ENCODE results near the gene ARAP1. TPM values are rescaled to one million over a fixed set of nuclear protein-coding genes. Genes with fewer than 3 reads are reported as not detected.

ARAP1 gene
- total RNA-seq, 1 donor from 2014 or later = 31.0 TPM

- ATAC-seq = peak; percentile 17
Observed at GRCh38 chr11:72681226-72682153, 70.7 kb downstream of the ARAP1 start.

DNA sequence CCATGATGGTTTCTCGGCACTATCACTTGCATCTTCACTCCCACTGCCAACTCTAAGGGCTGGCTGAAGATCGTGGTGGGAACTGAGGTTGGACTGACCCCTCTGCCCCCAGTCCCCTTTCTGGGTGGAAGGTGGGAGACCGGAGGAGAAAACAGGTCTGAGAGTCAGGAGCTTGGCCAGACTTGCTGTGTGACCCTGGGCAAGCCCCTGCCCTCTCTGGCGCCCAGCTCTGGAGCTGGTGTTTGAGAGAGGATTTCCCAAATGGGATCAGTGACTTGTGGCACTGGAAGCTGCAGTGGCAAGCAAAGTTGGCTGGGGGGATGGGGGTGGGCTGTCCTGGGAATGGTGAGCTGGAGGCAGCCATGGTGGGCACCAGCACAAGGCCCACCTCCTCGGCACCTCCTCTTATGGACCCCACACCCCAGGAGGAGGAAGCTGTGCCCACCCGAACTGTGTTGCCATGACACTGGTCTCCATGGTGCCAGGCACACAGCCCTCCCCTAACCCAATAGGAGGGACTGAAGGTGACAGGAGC is 71.5 kb downstream of the ARAP1 start:
- ATAC-seq = no peak

- no peak for ATAC-seq
Observed at GRCh38 chr11:72679869-72680268, 72.3 kb downstream of the ARAP1 start.

DNA sequence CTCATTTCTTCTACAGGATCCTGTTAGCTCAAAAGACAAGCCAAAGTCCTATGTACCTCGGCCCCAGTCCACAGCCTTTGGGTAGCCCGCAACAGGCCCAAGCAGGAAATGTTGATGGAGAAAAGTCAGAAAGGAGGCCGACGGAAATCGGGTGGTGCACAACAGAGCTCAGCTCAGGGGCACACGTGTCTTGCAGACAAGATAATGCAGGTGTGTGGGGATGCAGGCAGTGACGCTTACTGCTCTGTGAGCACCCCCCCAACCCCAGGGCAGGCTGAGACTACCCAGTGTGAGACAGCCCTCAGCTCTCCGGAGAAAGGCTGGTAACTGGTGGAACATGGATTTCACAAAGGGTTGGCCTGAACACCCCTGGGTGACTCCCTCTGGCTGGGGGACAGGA is 73.7 kb downstream of the ARAP1 start:
- ATAC-seq = no peak

GRCh38 chr11:72676861-72677341 is 75.3 kb downstream of the ARAP1 start:
- ATAC-seq = peak; percentile 52

DNA sequence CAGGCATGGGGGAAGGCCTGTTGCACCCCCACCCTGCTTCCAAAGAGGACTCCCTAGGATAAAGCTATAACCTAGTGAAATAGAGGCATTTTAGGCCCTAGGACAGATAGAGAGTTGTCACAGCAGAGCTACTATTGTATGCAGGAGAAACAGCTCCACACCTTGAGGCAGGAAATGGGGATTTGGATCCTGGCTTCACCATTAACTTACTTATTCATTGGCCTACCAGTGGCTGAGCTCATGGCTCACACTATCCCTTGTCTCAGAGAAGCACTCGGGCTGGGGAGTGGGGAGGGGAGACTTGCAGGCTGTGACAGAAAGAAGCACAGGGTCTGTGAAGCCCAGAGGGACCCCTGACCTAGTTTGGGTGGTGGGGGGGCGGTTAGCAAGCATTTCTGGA is 77.0 kb downstream of the ARAP1 start:
- ATAC-seq = no peak

- no peak for ATAC-seq
Observed at GRCh38 chr11:72673943-72674828, 78.0 kb downstream of the ARAP1 start, which contains the start of gene PDE2A. Gene PDE2A, minus strand, starts transcription at chr11:72674422. Its CDS starts 215 bp downstream, at chr11:72674207.

DNA sequence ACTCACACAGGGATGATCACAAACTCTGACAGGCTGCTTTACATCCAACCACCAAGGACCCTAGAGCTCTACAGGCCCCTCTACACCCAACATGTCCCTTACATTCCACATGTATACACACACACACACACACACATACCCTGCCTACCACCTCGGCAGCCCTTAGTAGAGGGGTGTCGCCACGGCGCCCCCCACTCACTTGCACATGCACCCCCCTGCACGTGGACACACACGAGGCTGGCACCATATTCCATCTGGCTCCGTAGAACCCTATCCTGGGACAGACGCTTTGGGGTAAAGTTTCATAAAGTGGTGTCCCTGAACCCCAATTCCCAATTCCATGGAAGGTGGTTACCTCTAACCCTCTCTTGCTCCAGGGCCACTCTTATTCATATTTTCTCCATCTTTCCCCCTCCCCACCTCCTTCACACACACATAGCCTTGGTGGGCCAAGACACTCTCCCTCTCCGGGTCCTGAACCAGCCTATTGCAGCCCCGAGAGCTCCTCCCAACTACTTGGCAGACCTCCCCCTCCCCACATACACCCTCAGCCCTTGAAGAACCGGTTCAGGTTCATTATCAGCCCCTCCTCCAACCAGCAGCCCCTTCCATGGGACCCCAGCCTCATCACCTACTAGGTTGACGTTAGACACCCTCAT is 78.8 kb downstream of the ARAP1 start:
- ATAC-seq = no peak

- no peak for ATAC-seq
Observed at GRCh38 chr11:72672597-72673238, 79.5 kb downstream of the ARAP1 start.

- no peak for ATAC-seq
Observed at GRCh38 chr11:72671152-72672099, 80.8 kb downstream of the ARAP1 start.

DNA sequence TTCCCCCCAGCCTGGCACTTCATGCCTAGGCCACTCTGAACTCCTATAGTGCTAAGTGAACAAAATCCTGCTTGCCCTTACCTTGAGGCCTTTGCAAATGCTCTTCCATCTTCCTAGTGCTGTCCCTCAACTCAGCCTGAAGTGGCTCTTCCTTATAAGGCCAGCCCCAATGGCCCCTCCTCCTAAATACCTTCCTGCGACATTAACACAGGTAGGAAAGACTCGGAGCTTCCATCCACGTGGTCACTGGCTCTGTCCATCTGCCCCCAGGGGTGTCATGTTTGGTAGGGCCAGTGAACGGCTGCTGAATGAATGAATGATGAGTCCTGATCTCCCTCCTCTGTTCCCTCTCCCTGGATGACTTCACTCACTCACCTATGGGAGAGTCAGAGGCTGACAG is 82.2 kb downstream of the ARAP1 start:
- ATAC-seq = no peak

GRCh38 chr11:72669527-72669926 is 82.7 kb downstream of the ARAP1 start:
- ATAC-seq = no peak

GRCh38 chr11:72668629-72669347 is 83.4 kb downstream of the ARAP1 start:
- ATAC-seq = no peak

DNA sequence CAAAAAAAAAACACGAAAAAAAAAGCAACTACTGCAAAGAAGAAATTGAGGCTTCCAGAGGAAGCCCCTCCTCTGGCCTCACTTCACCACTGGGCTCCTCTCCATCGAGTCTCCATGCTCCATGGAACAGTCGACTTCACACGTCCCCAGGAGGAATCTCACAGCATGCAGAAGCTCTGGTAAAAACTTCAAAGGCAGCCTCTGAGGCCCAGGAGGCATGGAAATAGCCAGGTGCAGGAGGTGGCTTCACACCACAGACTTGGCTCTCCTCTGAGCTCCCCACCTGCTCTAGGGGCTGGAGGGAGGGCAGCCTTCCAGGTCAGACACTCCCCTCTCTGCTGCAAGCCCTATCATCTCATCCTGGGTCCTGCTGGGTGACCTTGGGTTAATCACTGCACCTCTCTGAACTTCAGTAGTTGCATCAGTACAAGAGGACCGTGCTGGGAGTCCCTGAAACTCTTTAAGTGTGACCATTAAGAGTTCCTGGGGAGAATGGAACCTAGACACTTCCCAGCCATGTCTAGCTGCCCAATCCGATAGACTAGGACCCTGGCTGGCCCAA is 86.2 kb downstream of the ARAP1 start:
- no peak for ATAC-seq

DNA sequence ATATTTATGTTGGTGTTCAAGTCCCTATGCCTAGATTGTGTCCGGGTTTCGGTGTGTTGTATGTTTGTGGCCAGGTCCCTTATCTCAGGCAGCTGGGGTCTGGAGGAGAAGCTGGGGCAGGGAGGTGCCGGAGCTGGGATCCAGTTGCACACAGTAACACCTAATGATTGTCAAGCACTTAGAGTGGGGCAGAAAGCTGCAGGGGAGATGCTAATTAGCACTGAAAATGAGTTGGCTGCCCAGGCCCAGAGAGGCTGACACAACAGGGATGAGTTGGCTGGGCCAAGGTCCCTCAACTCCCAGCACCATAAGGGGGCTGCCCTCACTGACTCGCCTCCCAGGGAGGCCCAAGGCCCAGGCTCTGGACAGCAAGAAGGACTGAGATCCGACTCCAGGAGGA is 90.2 kb downstream of the ARAP1 start:
- no peak for ATAC-seq

DNA sequence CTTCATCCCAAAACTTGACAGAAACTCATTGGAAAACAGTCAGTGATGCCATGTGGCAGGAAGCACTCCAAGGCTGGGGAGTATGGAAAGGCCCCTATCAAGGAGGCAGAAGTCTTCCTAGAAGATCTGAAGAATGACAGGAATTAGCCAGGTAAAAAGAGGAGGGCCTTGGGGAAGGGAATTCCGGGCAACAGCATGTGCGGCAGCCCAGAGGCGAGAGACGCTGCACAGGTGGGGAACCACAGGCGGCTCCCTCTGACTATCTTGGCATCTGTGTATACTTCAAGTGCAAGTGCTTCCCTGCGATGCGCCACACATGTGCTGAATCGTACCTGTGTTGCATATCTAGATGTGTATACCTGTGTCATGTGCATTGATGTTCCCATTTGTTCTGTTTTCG is 90.7 kb downstream of the ARAP1 start:
- ATAC-seq = no peak

GRCh38 chr11:72658989-72659640 is 93.1 kb downstream of the ARAP1 start:
- no peak for ATAC-seq

DNA sequence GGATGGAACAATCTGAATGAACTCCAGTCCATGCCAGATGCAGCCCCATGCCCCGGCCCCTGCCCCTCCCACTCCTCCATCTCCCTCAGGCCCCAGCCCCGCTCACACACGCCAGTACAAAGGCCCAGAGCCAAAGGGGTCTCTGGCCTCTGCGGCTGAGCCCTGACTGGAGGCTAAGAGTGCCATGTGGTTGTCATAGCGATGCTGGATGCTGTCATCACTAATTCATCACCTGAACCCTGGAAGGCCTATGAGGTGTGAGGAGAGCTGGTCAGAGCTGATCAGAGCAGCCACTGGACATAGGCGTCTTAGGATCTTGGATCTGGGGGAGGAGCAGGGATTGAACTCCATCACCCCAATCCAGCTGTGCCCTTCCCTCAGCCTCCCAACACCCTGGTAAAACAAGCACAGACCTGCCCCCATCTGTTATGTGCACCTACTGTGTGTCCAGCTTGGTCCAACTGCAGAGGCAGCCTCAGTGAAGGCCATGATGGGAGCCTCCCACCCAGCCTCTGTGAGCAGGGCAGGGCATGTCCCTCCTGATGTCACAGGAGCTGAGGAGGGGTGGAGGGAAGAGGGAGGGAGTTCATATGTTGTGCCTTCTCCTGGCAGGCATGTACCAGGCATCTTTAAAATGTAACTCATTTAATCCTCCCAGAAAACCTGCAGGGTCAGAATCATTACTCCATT is 94.7 kb downstream of the ARAP1 start:
- no peak for ATAC-seq
